Camera-type eye (tissue), 1 donor: Measurements from ENCODE around the gene UNC5C. TPM values are rescaled to one million over a fixed set of nuclear protein-coding genes. Genes with fewer than 3 reads are reported as not detected.

Experiments
- total RNA-seq: library from RNA; depleted of rRNA; stranded (reverse); fragments of >200 nt; gene quantifications from one replicate; pipeline ENCODE4 v1.2.3, GENCODE V29; 2014

UNC5C gene
- total RNA-seq, result 17.3 TPM

DNA sequence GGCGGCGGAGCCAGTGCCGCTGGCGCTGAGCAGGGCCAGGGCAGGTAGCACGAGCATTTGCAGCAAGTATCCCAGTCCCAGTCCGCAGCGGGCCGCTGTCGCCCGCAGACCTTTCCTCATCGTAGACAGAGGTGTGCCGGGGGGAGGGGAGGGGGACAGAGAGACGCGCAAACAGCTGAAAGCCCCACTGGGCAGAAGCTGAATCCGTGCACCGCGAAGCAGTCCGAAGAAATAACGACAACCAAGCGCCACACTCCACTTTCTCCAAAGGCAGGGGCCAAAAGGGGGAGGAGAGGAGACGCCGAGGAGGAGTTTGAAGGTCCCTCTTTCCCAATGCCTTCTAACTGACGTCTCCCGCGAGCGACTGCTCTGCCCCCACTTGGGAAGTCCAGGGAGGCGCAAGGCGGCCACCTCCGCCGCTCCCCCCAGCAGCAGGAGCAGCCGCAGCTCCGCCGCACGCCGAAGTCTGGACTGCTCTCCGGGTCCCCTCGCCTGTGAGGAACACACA, at the start of gene UNC5C:
Gene UNC5C, minus strand, starts transcription at position 236 of the 508 bp plus-strand sequence.

